ENCODE measurements around the gene GMPR2.

Gene GMPR2

GRCh38 chr14:24260780-24261157, 28.0 kb downstream of the GMPR2 start:
- H3K4me3 ChIP-seq (ENCODE audit: low read depth, low read length): no peak overlapping the region
- H3K9me3 ChIP-seq (ENCODE audit: severe bottlenecking): no peaks in the 10 kb centered on the region
- TF ChIP-seq CTCF (IDR thresholded peaks at IDR 0.05; ENCODE audit: low read depth, low read length): no peak
- H3K27ac ChIP-seq: no peak overlapping the region
- DNase-seq: no peak
- no peaks in the 10 kb centered on the region for H3K36me3 ChIP-seq
- no peaks in the 10 kb centered on the region for H3K27me3 ChIP-seq (ENCODE audit: insufficient read depth, low read depth, severe bottlenecking)

GRCh38 chr14:24261256-24261968, 28.7 kb downstream of the GMPR2 start:
- Histone ChIP-seq H3K9me3 (ENCODE audit: severe bottlenecking) (no peaks in the 10 kb centered on the region), H3K4me3 (ENCODE audit: low read depth, low read length) (no peak overlapping the region), H3K27ac (no peak overlapping the region), H3K27me3 (ENCODE audit: insufficient read depth, low read depth, severe bottlenecking) (no peaks in the 10 kb centered on the region), H3K36me3 (no peaks in the 10 kb centered on the region)
- no peak for DNase-seq
- TF ChIP-seq CTCF (IDR thresholded peaks at IDR 0.05; ENCODE audit: low read depth, low read length): no peak

- no peaks in the 10 kb centered on the region for H3K9me3 ChIP-seq (ENCODE audit: severe bottlenecking)
- no peak for DNase-seq
- no peak for TF ChIP-seq CTCF (IDR thresholded peaks at IDR 0.05; ENCODE audit: low read depth, low read length)
- no peak overlapping the region for H3K27ac ChIP-seq
- H3K4me3 ChIP-seq (ENCODE audit: low read depth, low read length): no peak overlapping the region
- H3K27me3 ChIP-seq (ENCODE audit: insufficient read depth, low read depth, severe bottlenecking): no peaks in the 10 kb centered on the region
- no peaks in the 10 kb centered on the region for H3K36me3 ChIP-seq
Measured at GRCh38 chr14:24261969-24262327, 29.2 kb downstream of the GMPR2 start.

- no peak within 1 kb of the TSS for H3K4me3 ChIP-seq (ENCODE audit: low read depth, low read length)
- no peak for TF ChIP-seq CTCF (IDR thresholded peaks at IDR 0.05; ENCODE audit: low read depth, low read length)
- H3K27ac ChIP-seq: peak within 1 kb of the TSS; percentile 39
- H3K9me3 ChIP-seq (ENCODE audit: severe bottlenecking): no peaks in the 10 kb centered on the region
- H3K36me3 ChIP-seq: no peaks in the 10 kb centered on the region
- H3K27me3 ChIP-seq (ENCODE audit: insufficient read depth, low read depth, severe bottlenecking): no peaks in the 10 kb centered on the region
- peak; percentile 27 for DNase-seq
Measured at GRCh38 chr14:24262821-24263733, 30.3 kb downstream of the GMPR2 start, which contains the start of gene TGM1. Gene TGM1 (minus strand): TSS chr14:24263177. CDS start chr14:24262352, 825 bp downstream.

GRCh38 chr14:24263848-24264247, 31.1 kb downstream of the GMPR2 start:
- Histone ChIP-seq H3K36me3 (no peaks in the 10 kb centered on the region), H3K4me3 (ENCODE audit: low read depth, low read length) (no peak overlapping the region), H3K27ac (peak overlapping the region; percentile 39), H3K9me3 (ENCODE audit: severe bottlenecking) (no peaks in the 10 kb centered on the region), H3K27me3 (ENCODE audit: insufficient read depth, low read depth, severe bottlenecking) (no peaks in the 10 kb centered on the region)
- no peak for TF ChIP-seq CTCF (IDR thresholded peaks at IDR 0.05; ENCODE audit: low read depth, low read length)
- no peak for DNase-seq

Data from WERI-Rb-1 (cell line).